Sigmoid colon (tissue), 4 donors: ENCODE data around the gene ZNF138.

Source experiments
- EP300 ChIP-seq, 4 donors: sonication (generic); formaldehyde crosslinking; IDR thresholded peaks; one replicate each; pipeline ENCODE4 v1.6.1; 2017; ENCODE audit warnings: antibody characterized with exemption in 4 of 4
- POLR2A ChIP-seq, 2 donors: fragments of 450-650 bp; IDR thresholded peaks; one replicate each; pipeline ENCODE4 v1.6.1; 2016; ENCODE audit warnings: antibody characterized with exemption in 2 of 2, mild to moderate bottlenecking in 2 of 2, moderate library complexity in 2 of 2
- TF ChIP-seq, protein P1 (sequence below), 4 experiments: fragments of 450-650 bp in 3 of 4; fragments of 200-600 bp in 1 of 4; IDR thresholded peaks; one replicate each; pipeline ENCODE4 v1.5.1; 2016 to 2019; ENCODE audit warnings: antibody characterized with exemption in 4 of 4, mild to moderate bottlenecking in 3 of 4, moderate library complexity in 2 of 4

DNA sequence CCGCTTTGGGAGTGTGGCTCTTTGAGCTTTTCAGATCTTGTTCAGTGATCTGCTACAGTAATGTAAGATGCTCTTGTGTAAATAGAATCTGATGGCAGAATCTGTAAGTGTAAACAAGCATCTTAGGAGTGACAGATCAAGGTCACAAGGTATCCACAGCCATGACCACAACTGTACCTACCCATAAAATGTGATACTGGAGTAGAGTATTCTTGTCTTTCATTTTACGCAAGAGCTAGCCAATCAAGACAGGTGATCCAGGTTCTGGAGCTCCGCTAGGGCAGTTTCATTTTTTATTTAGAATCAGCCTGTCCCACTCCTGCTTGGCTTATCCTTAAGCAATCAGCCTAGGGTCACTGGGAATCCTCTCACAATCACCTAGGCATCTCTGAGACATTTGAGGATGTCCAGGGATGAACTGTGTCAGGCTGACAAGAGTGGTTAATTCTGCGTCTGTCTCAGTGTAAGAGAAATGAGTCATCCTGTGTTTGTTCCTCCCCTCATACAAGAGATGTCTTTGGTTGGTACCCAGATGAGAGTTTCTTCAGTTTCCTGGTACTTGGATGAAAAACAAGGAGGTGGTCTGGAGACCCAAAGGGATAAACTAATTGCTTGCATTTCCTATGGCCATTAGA lies 13.6 kb downstream of the ZNF138 start:
- no peak for TF ChIP-seq EP300 (IDR thresholded peaks at IDR 0.05)
- TF ChIP-seq, protein P1, sequence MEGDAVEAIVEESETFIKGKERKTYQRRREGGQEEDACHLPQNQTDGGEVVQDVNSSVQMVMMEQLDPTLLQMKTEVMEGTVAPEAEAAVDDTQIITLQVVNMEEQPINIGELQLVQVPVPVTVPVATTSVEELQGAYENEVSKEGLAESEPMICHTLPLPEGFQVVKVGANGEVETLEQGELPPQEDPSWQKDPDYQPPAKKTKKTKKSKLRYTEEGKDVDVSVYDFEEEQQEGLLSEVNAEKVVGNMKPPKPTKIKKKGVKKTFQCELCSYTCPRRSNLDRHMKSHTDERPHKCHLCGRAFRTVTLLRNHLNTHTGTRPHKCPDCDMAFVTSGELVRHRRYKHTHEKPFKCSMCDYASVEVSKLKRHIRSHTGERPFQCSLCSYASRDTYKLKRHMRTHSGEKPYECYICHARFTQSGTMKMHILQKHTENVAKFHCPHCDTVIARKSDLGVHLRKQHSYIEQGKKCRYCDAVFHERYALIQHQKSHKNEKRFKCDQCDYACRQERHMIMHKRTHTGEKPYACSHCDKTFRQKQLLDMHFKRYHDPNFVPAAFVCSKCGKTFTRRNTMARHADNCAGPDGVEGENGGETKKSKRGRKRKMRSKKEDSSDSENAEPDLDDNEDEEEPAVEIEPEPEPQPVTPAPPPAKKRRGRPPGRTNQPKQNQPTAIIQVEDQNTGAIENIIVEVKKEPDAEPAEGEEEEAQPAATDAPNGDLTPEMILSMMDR (IDR thresholded peaks at IDR 0.05), result no peak
- no peak for TF ChIP-seq POLR2A (IDR thresholded peaks at IDR 0.05)
